Dermis blood vessel endothelial cell (primary cell): ENCODE data around the gene ADSS2. TPM values are rescaled to one million over a fixed set of nuclear protein-coding genes. Genes with fewer than 3 reads are reported as not detected.
"Not testable (repeated sequence)": the region's sequence is repeated elsewhere in the genome, so short reads cannot be mapped to it uniquely, and the experiment has no call there.

Experiments
- DNase-seq: peaks from one replicate; pipeline ENCODE4 v3.0.0; 2010
- total RNA-seq: library from RNA; depleted of rRNA; stranded (reverse); fragments of >200 nt; gene quantifications from 2 replicates; pipeline ENCODE4 v1.2.3, GENCODE V29; 2014

ADSS2 gene
- total RNA-seq, 1 donor from 2014 or later = 92.1 TPM

- no peak for DNase-seq
Observed at GRCh38 chr1:244394826-244395765, 56.6 kb downstream of the ADSS2 start.

GRCh38 chr1:244394346-244394745, 57.4 kb downstream of the ADSS2 start:
- no peak for DNase-seq

- DNase-seq = no peak
Observed at GRCh38 chr1:244393604-244394176, 58.0 kb downstream of the ADSS2 start.

GRCh38 chr1:244391761-244392160, 59.9 kb downstream of the ADSS2 start:
- no peak for DNase-seq

DNA sequence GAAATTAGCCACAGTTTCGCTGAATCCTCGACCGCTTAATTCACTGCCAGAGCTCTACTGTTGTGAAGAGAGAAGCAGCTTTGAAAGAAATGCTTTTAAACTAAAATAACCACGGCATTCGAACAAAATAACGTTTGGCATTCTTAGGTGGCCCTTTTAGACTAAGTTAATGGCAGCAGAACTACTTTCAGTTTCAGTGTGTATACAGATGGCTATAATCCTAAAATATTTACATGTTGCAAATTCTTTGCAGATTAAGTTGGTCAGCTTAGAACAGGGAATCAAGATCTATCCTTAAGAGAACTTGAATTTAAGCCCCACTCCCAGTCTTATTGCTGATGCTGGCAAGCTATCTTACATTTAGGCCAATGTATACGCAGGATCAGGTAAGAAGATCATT, 62.7 kb downstream of the ADSS2 start:
- DNase-seq = no peak

DNA sequence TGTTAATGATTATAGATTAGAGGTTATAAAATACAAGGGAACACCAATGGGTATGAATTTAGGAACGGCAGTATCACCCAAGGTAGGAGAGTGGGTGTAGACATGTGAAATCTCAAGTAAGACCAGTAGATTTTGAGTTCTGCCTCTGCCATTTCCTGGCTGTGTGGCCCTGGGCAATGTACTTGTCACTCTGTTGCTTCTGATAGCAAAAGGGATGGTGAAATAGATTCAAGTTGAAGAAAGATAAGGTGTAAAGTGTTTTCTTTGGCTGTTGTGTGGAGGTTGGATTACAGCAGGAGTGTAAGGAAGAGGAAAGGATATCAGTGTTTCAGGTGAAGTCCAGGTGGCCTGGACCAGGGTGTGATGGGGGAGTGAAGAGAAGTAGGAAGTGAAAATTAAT, 64.3 kb downstream of the ADSS2 start:
- DNase-seq = no peak

DNA sequence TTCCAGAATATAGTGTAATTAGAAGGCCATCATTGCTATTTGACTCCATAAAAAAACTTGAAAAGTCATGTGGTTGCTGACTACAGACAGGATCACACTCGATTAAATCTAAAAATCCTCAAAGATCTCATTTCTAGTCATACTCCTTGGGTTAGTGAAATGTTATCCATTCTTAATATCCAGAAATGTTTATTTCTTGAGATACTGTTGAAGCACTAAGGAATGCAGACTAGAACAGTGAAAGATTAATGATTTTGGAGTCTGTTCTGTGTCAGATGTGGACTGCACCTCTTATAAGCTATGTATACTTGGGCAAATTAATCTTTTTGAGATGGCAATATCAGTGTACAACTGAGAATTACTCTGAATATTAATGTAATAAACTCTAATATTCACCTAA, 65.1 kb downstream of the ADSS2 start:
- no peak for DNase-seq

DNA sequence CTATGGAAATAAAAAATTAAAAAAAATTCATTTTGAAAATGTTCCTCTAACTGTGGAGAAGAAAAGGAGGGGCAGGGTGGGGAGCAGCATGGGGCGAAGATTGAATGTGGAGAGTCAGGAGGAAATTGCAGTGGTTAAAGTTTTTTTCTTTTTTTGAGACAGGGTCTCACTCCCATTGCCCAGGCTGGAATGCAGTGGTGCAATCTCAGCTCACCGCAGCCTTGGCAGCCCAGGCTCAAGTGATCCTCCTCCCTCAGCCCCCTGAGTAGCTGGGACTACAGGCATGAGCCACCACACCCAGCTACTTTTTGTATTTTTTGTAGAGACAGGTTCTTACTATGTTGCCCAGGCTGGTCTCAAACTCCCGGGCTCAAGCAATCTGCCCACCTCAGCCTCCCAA, 67.6 kb downstream of the ADSS2 start:
- DNase-seq = no peak

DNA sequence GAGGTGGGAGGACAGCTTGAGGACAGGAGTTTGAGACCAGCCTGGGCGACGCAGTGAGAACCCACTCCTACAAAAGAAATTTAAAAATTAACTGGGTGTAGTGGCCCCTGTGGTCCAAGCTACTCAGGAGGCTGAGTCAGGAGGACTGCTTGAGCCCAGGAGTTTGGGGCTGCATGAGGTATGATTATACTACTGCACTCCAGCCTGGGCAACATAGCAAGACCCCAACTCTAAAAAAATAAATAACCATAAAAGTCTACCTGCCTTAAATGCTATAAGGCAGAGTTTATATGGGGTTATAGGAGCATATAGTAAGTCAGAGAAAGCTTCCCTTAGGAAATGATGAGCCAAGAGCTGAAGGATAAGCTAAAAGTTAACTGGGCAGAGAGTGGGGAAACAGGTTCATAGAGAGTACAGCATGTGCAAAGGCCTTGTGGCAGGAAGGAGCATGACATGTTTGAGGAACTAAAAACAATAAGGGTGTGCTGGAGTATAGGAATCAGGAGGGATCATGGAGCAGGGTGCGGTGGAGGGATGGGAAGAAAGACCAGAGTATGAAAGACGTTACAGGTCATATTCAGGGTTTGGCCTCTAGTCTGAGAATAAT, 68.3 kb downstream of the ADSS2 start:
- DNase-seq = no peak

- peak; percentile 56 for DNase-seq
Observed at GRCh38 chr1:244381878-244382565, 69.7 kb downstream of the ADSS2 start.

DNA sequence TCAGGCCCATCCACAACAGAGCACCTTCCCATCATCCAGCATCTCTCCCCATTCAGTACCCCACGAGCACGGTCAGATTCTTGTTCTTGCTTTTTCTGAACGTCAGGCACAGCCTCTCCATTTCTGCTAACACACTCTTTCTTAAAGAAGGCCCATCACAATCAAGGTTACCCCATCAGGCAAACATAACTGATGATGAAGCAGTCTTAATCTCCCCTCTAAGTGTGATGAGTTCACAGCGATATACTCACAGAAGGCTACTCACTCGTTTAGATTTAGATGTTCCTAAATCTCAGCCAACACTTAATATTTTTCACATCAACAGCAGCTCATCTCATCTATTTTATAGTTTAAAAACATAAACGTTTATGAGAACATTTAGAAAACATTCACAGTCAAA, 75.6 kb downstream of the ADSS2 start:
- no peak for DNase-seq

DNA sequence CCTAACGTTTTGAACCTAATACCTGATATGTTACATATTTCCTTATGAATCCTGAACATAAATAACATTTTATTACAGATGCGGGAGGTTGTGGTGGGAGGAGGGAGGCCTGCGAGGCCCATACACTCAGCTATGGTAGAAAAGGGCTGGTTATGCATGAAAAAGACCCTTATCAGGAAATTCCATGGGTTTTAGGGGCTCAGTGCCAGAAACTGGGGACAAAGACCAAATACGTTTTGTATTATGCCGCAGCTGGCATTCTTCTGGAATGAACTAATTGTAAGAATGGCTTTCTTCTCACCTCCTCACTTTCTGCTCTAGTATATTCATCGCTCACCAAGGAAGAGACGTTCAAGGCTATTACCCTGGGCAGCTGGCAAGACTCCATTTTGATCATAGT, 76.7 kb downstream of the ADSS2 start:
- no peak for DNase-seq

DNA sequence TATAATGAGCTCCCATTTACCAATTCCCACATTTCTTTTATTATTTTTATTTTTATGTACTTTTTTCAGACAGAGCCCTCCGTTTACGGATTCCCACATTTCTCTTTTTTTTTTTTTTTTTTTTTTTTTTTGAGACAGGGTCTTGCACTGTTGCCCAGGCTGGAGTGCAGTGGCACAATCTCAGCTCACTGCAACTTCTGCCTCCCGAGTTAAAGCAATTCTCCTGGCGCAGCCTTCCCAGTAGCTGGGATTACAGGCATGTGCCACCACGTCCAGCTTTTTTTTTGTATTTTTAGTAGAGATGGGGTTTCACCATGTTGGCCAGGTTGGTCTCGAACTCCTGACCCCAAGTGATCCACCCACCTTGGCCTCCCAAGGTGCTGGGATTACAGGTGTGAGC, 77.2 kb downstream of the ADSS2 start:
- DNase-seq = not testable (repeated sequence)

DNA sequence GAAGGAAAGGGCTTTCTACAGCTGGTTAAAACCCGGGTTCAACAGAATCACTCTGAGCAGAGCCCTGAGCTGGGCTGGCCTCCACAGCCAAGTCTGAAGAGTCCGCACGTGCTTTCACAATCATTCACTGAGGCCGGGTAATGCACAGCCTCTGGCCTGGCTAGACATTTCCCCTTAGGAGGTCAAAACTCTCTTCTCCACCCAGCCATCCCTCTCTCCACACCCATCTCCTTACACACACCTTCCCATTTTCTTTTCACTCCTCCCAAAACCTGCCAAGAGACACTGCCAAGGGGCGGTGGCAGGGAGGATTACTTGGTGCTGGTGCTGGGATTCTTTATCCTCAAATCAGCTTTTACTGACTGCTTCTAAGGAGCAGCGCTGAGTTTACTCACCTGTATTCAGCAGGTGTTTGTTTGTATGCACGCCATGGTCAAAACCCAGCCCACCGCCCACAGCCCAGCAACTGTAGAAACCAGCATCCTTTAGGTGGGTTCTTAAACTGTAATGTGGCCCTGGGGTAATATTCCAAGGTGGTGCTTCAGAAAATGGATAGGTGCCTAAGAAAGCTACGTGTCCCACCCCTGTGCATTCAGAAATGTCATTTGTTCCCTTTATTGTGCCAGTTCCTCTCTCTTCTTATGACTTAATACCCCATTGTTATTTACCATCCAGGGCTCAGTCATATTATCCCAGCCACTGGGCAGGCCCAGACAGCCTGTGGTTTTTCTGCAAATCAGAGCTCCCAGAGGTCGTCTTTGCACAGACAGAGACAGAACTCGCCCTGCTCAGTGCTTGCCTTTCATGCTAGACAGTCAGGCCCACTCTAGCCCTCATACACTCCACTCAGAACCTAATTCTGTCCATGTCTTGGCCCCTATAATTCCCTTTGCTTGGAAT, 80.2 kb downstream of the ADSS2 start:
- no peak for DNase-seq

DNA sequence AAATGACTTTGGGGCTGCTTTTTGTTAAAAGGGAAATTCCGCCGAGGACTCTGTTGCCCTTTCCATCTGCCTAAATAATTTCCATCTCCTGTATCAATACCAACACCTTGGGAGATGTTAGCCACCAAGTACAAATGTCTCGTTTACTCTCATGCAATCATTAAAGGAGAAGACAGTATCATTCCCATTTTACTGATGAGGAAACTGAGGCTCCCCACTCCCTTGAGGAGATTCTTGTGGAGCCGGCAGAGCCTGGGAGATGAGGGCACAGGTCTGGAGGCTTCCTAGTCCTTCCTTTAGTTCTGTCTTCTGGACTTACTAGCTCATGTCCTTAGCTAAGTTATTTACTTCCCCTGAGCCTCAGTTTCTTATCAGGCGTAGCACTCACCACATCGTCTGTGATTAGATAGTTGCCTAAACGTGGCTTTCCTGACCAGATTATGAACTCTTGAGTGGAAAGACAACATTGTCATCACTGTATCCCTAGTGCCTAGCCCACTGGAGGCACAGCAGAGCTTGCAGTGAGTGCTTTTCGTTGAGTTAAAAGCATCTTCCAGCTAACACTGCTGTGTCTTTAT, 81.6 kb downstream of the ADSS2 start:
- DNase-seq = no peak

GRCh38 chr1:244369256-244370057, 82.3 kb downstream of the ADSS2 start:
- DNase-seq = no peak

- DNase-seq = no peak
Observed at GRCh38 chr1:244368279-244368678, 83.4 kb downstream of the ADSS2 start.

- no peak for DNase-seq
Observed at GRCh38 chr1:244367399-244368114, 84.2 kb downstream of the ADSS2 start.

- DNase-seq = no peak
Observed at GRCh38 chr1:244365809-244366208, 85.9 kb downstream of the ADSS2 start.

DNA sequence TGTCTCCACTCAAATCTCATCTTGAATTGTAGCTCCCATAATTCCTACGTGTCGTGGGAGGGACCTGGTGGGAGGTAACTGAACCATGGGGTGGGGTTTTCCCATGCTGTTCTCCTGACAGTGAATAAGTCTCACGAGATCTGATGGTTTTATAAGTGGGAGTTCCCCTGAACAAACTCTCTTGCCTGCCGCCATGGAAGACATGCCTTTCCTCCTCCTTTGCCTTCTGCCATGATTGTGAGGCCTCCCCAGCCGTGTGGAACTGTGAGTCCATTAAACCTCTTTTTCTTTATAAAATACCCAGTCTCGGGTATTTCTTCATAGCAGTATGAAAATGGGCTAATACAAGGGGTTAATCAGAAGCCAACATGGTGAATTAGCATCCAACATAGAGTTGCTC, 86.4 kb downstream of the ADSS2 start:
- not testable (repeated sequence) for DNase-seq
